Lower lobe of right lung (tissue), 2 donors: ENCODE measurements around the gene TBC1D14. TPM values are rescaled to one million over a fixed set of nuclear protein-coding genes. Genes with fewer than 3 reads are reported as not detected.

ENCODE experiments used
- ATAC-seq, 2 donors: fragments of 200-7000 bp; cut with Tn5 transposase; one replicate each; pipeline ENCODE4 v1.9.1; 2020 to 2022; ENCODE audit warnings: mild to moderate bottlenecking in 2 of 2, moderate library complexity in 2 of 2
- DNase-seq: peaks from one replicate; pipeline ENCODE4 v3.0.0-alpha.2; 2020
- H3K27ac ChIP-seq: fragments of 200-600 bp; one replicate; pipeline ENCODE4 v1.8.0; 2022
- H3K27me3 ChIP-seq: fragments of 200-600 bp; one replicate; pipeline ENCODE4 v1.8.0; 2022; ENCODE audit warnings: low read depth
- H3K36me3 ChIP-seq: fragments of 200-600 bp; one replicate; pipeline ENCODE4 v1.8.0; 2022; ENCODE audit warnings: mild to moderate bottlenecking
- H3K4me1 ChIP-seq: fragments of 200-600 bp; one replicate; pipeline ENCODE4 v1.8.0; 2022
- H3K4me3 ChIP-seq: fragments of 200-600 bp; one replicate; pipeline ENCODE4 v1.8.0; 2022; ENCODE audit warnings: mild to moderate bottlenecking
- H3K9me3 ChIP-seq: fragments of 200-600 bp; one replicate; pipeline ENCODE4 v1.8.0; 2022
- CTCF ChIP-seq: fragments of 200-600 bp; IDR thresholded peaks from one replicate; pipeline ENCODE4 v1.8.0; 2022; ENCODE audit warnings: antibody characterized with exemption, mild to moderate bottlenecking
- intact Hi-C: fragments of 100-400 bp; cut with DNase I; formaldehyde crosslinking; loops from one replicate; pipeline ENCODE4 v1.11.0; 2022
- total RNA-seq: library from RNA; stranded (reverse); fragmentation: NEBNext Ultra II Directional; extraction: Animal tissue kit (Norgen Biotek cat#: 25700); gene quantifications from one replicate; pipeline ENCODE4 v1.2.1, GENCODE V29; 2021
- donor health status: DM: no; HTN: yes; CAD: no; lungs with severe emphysema.

The TBC1D14 gene
- total RNA-seq, 1 donor from 2014 or later: 60.7 TPM

- Histone ChIP-seq H3K4me1 (peaks cover 45% of the 10 kb centered on the region), H3K4me3 (no peak overlapping the region), H3K27ac (no peak overlapping the region), H3K36me3 (peaks cover 61% of the 10 kb centered on the region), H3K9me3 (no peaks in the 10 kb centered on the region), H3K27me3 (no peaks in the 10 kb centered on the region)
- DNase-seq (no peak), ATAC-seq (no peak)
- intact Hi-C loops: no loop called here
- TF ChIP-seq CTCF: no peak
These were observed 144.7 kb downstream of the TBC1D14 start for GRCh38 chr4:7054106-7054880.

DNA sequence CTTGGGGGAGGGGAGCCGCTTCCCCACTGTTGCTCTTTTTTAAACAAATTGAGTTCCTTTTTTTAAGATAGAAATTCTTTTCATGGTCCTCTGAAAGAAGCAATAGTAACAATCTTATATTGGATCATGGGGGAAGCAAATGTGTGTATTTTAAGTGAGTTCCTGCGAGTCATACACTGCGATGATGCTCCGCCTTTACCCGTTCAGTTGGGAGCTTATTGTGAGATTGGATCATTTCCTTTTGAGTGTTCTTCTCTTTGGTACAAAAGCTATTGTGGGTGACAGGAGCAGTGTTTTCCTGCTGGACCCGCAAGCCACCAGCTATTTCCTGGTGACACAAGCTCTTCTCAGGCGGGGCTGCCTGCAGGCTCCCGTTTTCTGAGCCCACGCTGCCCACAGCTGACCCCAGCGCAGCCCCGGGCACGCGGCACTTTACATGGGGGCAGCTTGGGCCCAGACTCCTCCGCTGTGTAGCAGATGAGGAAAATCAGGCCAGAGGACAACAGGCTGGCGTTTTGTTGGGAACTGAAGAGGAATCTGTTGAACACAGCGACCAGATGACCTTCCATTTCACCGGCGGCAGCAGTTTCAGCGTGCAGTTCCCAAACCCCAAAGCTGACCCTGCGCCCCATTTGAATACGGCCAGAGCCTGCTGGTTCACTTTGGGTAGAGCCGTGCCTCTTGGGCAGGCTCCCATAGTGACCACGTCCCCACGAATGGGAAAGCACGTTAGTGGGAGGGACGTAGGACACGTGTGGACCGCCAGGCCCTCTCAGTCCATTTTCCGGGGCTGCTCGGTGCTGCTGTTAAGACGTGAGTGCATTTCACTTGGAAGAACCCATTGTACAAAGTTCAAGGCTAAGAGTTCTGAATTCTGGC is 145.7 kb downstream of the TBC1D14 start:
- no peaks in the 10 kb centered on the region for H3K27me3 ChIP-seq
- peaks cover 42% of the 10 kb centered on the region for H3K4me1 ChIP-seq
- TF ChIP-seq CTCF: no peak
- no peak for DNase-seq
- no peak overlapping the region for H3K4me3 ChIP-seq
- intact Hi-C loops: no loop called here
- H3K27ac ChIP-seq: no peak overlapping the region
- peaks cover 72% of the 10 kb centered on the region for H3K36me3 ChIP-seq
- no peak for ATAC-seq
- H3K9me3 ChIP-seq: no peaks in the 10 kb centered on the region

DNA sequence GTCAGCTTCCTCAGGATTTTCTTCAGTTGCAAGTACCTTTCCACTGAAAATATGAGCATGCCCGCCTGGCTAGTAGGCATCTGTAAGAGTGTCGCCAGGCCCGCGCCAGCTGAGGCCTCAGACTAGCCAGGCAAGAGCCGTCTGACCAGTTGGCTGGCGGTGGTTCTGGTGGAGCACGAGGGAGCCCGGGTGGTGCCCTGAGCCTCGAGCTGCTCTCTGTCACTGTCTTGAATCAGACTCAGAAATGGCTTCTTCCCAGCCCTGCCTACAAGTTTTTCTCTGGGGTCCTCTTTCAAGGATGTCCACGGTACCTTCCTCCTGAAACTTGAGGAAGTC is 146.3 kb downstream of the TBC1D14 start:
- DNase-seq (no peak), ATAC-seq (no peak)
- Histone ChIP-seq H3K9me3 (no peaks in the 10 kb centered on the region), H3K4me3 (no peak overlapping the region), H3K27ac (no peak overlapping the region), H3K36me3 (peaks cover 72% of the 10 kb centered on the region), H3K4me1 (peaks cover 36% of the 10 kb centered on the region), H3K27me3 (no peaks in the 10 kb centered on the region)
- no peak for TF ChIP-seq CTCF
- intact Hi-C loops: no loop called here

DNA sequence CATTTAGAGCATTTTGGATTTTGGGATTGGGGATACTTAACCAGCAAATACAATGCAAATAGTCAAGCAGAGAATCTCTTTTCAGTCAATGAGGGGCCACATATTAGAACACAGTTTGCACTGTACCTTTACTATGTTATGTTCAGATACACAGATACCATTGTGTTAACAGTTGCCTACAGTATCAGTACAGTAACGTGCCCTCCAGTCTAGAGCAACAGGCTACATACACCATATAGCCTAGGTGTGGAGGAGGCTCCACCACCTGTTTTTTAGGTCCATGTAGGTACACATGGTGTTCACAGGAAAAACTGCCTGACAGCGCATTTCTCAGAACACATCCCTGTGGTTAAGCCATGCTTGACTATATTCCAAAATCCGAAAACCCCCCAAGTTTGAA is 149.2 kb downstream of the TBC1D14 start:
- H3K27me3 ChIP-seq: no peaks in the 10 kb centered on the region
- TF ChIP-seq CTCF: no peak
- H3K4me1 ChIP-seq: peaks cover 12% of the 10 kb centered on the region
- no peak overlapping the region for H3K4me3 ChIP-seq
- intact Hi-C loops: no loop called here
- no peaks in the 10 kb centered on the region for H3K9me3 ChIP-seq
- DNase-seq: no peak
- ATAC-seq: no peak
- no peak overlapping the region for H3K27ac ChIP-seq
- H3K36me3 ChIP-seq: peaks cover 89% of the 10 kb centered on the region

DNA sequence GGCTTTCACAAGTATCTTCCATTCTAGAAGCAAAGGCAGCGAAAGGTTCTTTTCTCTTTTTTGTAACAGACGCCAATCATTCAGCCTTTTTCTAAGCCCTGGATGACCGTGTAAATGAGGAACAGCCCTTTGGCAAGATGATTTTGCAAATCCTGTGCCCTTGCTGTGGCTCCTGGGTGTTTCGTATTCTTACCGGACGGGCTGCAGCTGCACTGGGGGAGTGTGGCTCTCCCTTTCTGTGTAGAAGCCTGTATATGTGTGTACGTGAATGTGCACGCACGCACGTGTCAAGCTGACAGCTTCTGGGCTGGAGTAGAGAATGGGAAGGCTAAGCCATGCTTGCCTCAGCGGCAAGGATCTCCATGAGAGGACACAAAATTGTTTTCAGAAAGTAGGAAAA is 150.0 kb downstream of the TBC1D14 start:
- ATAC-seq (peak in 1 of 2 donors; percentile 60), DNase-seq (no peak)
- intact Hi-C loops: no loop called here
- Histone ChIP-seq H3K4me3 (no peak overlapping the region), H3K27me3 (no peaks in the 10 kb centered on the region), H3K9me3 (no peaks in the 10 kb centered on the region), H3K27ac (no peak overlapping the region), H3K36me3 (peaks cover 86% of the 10 kb centered on the region), H3K4me1 (peaks cover 9% of the 10 kb centered on the region)
- TF ChIP-seq CTCF: no peak
